HepG2 (cell line): ENCODE results near the gene NFKBIA. TPM values are rescaled to one million over a fixed set of nuclear protein-coding genes. Genes with fewer than 3 reads are reported as not detected.

ENCODE experiments used
- AKAP8 ChIP-seq: sonication (generic); formaldehyde crosslinking; IDR thresholded peaks from 2 replicates; pipeline ENCODE4 v1.5.1; 2020; ENCODE audit warnings: mild to moderate bottlenecking, missing genetic modification reagents
- ARNT ChIP-seq: fragments of 450-650 bp; IDR thresholded peaks from 2 replicates; pipeline ENCODE4 v1.6.1; 2017
- ASH2L ChIP-seq: fragments of 300-600, 200-600 bp; sonication (generic); IDR thresholded peaks from 2 replicates; pipeline ENCODE4 v1.7.0; 2017; ENCODE audit warnings: low read depth, mild to moderate bottlenecking, moderate library complexity, mixed read lengths, low read length; ENCODE audit not compliant: insufficient read length
- CENPBD1 ChIP-seq: sonication (generic); formaldehyde crosslinking; IDR thresholded peaks from 2 replicates; pipeline ENCODE4 v1.8.0; 2022; ENCODE audit warnings: missing genetic modification reagents, low read depth, mild to moderate bottlenecking, borderline replicate concordance
- DPF2 ChIP-seq: sonication (generic); formaldehyde crosslinking; IDR thresholded peaks from 2 replicates; pipeline ENCODE4 v1.4.0; 2020; ENCODE audit warnings: mild to moderate bottlenecking, low read depth, missing genetic modification reagents, borderline replicate concordance
- ELF1 ChIP-seq: sonication (generic); formaldehyde crosslinking; IDR thresholded peaks from 2 replicates; pipeline ENCODE4 v1.4.0; 2020; ENCODE audit warnings: missing genetic modification reagents
- FOXO4 ChIP-seq: sonication (generic); formaldehyde crosslinking; conservative IDR thresholded peaks from 2 replicates; pipeline ENCODE4 v1.8.1; 2023; ENCODE audit warnings: missing genetic modification reagents
- KDM5A ChIP-seq: fragments of 200-600 bp; sonication (generic); IDR thresholded peaks from 2 replicates; pipeline ENCODE4 v1.7.0; 2018; ENCODE audit warnings: antibody characterized with exemption, mild to moderate bottlenecking, low read length, borderline replicate concordance
- MLX ChIP-seq: IDR thresholded peaks from 2 replicates; pipeline ENCODE4 v1.6.1; 2016
- NRL ChIP-seq: sonication (generic); formaldehyde crosslinking; IDR thresholded peaks from 2 replicates; pipeline ENCODE4 v1.5.0; 2020; ENCODE audit warnings: missing genetic modification reagents, mild to moderate bottlenecking, moderate library complexity, borderline replicate concordance
- REPIN1 ChIP-seq: sonication (generic); formaldehyde crosslinking; IDR thresholded peaks from 2 replicates; pipeline ENCODE4 v1.8.0; 2022; ENCODE audit warnings: missing genetic modification reagents, low read depth, mild to moderate bottlenecking, borderline replicate concordance
- REST ChIP-seq, 2 experiments: IDR thresholded peaks; 2 replicates each; pipeline ENCODE4 v1.6.1; 2011 to 2012; ENCODE audit warnings: low read length in 2 of 2, borderline replicate concordance in 1 of 2, low read depth in 1 of 2, mild to moderate bottlenecking in 1 of 2, moderate library complexity in 1 of 2
- SMARCE1 ChIP-seq: fragments of 450-650 bp; IDR thresholded peaks from 2 replicates; pipeline ENCODE4 v1.6.1; 2017; ENCODE audit warnings: borderline replicate concordance
- SP5 ChIP-seq: IDR thresholded peaks from 2 replicates; pipeline ENCODE4 v1.6.1; 2016; ENCODE audit warnings: low read depth, borderline replicate concordance
- ZNF20 ChIP-seq: sonication (generic); formaldehyde crosslinking; IDR thresholded peaks from 2 replicates; pipeline ENCODE4 v1.4.0; 2020; ENCODE audit warnings: mild to moderate bottlenecking, moderate library complexity, missing genetic modification reagents
- ZNF205 ChIP-seq: IDR thresholded peaks from 2 replicates; pipeline ENCODE4 v1.6.1; 2018; ENCODE audit warnings: missing biosample characterization, missing genetic modification reagents
- ZNF574 ChIP-seq: sonication (generic); formaldehyde crosslinking; IDR thresholded peaks from 2 replicates; pipeline ENCODE4 v1.4.0; 2020; ENCODE audit warnings: missing genetic modification reagents
- ZNF782 ChIP-seq: sonication (generic); formaldehyde crosslinking; IDR thresholded peaks from 2 replicates; pipeline ENCODE4 v1.4.0; 2020; ENCODE audit warnings: missing genetic modification reagents, mild to moderate bottlenecking, borderline replicate concordance
- polyA plus RNA-seq, 8 experiments: library from polyadenylated mRNA; depleted of rRNA in 3 of 8; stranded (reverse) in 7 of 8; unstranded in 1 of 8; fragments of >200 nt; fragmentation: Illumina TruSeq in 4 of 8; extraction: Trizol in 4 of 8; gene quantifications; 2 replicates each; pipeline versions ENCODE4 v1.2.1 to v1.2.3, GENCODE V29; 2011 to 2016; ENCODE audit warnings: low read depth in 4 of 8, missing spikeins in 1 of 8, mixed read lengths in 1 of 8; ENCODE audit not compliant: insufficient read depth in 1 of 8
- total RNA-seq, 5 experiments: library from RNA; depleted of rRNA; stranded (reverse); fragments of >200 nt; fragmentation: Illumina TruSeq; extraction: Trizol; gene quantifications; 2 replicates each; pipeline ENCODE4 v1.2.3, GENCODE V29; 2016; ENCODE audit warnings: low read depth in 1 of 5

NFKBIA gene
- total and polyA plus RNA-seq, 2 of the 13 experiments (the other 11 are each of a cell fraction or from before 2014, with no cell fraction given), result 197 to 319 TPM

GRCh38 chr14:35400648-35401421, 3.7 kb downstream of the NFKBIA start (continued):
- TF ChIP-seq ZNF20 (CRISPR knock-in tag) (0 out of 2 replicates have a peak, but pooled peaks have one; percentile 67), CENPBD1 (CRISPR knock-in tag) (no peak), ARNT (no peak), ASH2L (peak; percentile 45), DPF2 (CRISPR knock-in tag) (peak; percentile 63; the same call in 1 of the 2 replicates), MLX (CRISPR knock-in tag) (peak; percentile 83), SP5 (peak; percentile 62; the same call in 1 of the 2 replicates), NRL (CRISPR knock-in tag) (peak; percentile 69; the same call in 1 of the 2 replicates), ZNF574 (CRISPR knock-in tag) (0 out of 2 replicates have a peak, but pooled peaks have one; percentile 26), KDM5A (no peak; the same call in 1 of the 2 replicates), REPIN1 (peak; percentile 23; the same call in 1 of the 2 replicates), ELF1 (CRISPR knock-in tag) (no peak; the same call in 1 of the 2 replicates), FOXO4 (no peak), ZNF205 (CRISPR knock-in tag) (0 out of 2 replicates have a peak, but pooled peaks have one; percentile 25), SMARCE1 (no peak), ZNF782 (CRISPR knock-in tag) (no peak), AKAP8 (CRISPR knock-in tag) (peak; percentile 56), REST (IDR thresholded peaks at IDR 0.05; ENCODE audit: borderline replicate concordance in 1 of 2, low read depth in 1 of 2, low read length in 2 of 2) (no peak)
